ENCODE results near the gene CCDC38.
"Not testable (repeated sequence)": the region's sequence is repeated elsewhere in the genome, so short reads cannot be mapped to it uniquely, and the experiment has no call there.

Gene CCDC38

GRCh38 chr12:95884998-95885397 is 57.4 kb downstream of the CCDC38 start:
- no peak for DNase-seq (ENCODE audit: low read depth in 1 of 2, low spot score in 1 of 2)

GRCh38 chr12:95882873-95883272 is 59.5 kb downstream of the CCDC38 start:
- DNase-seq (ENCODE audit: low read depth in 1 of 2, low spot score in 1 of 2) = no peak

GRCh38 chr12:95882080-95882479 is 60.3 kb downstream of the CCDC38 start:
- DNase-seq (ENCODE audit: low read depth in 1 of 2, low spot score in 1 of 2) = no peak

- DNase-seq (ENCODE audit: low read depth in 1 of 2, low spot score in 1 of 2) = no peak
These were observed 61.0 kb downstream of the CCDC38 start for GRCh38 chr12:95881331-95881955.

- no peak for DNase-seq (ENCODE audit: low read depth in 1 of 2, low spot score in 1 of 2)
These were observed 61.5 kb downstream of the CCDC38 start for GRCh38 chr12:95880895-95881294.

GRCh38 chr12:95877622-95878021 is 64.8 kb downstream of the CCDC38 start:
- DNase-seq (ENCODE audit: low read depth in 1 of 2, low spot score in 1 of 2) = no peak

GRCh38 chr12:95874452-95874851 is 68.0 kb downstream of the CCDC38 start:
- DNase-seq (ENCODE audit: low read depth in 1 of 2, low spot score in 1 of 2) = no peak

- DNase-seq (ENCODE audit: low read depth in 1 of 2, low spot score in 1 of 2) = no peak
These were observed 71.5 kb downstream of the CCDC38 start for GRCh38 chr12:95870897-95871296.

GRCh38 chr12:95863337-95863736 is 79.1 kb downstream of the CCDC38 start:
- DNase-seq (ENCODE audit: low read depth in 1 of 2, low spot score in 1 of 2) = no peak

GRCh38 chr12:95862038-95862437 is 80.4 kb downstream of the CCDC38 start:
- no peak for DNase-seq (ENCODE audit: low read depth in 1 of 2, low spot score in 1 of 2)

GRCh38 chr12:95859947-95860850 is 82.2 kb downstream of the CCDC38 start:
- no peak for DNase-seq (ENCODE audit: low read depth in 1 of 2, low spot score in 1 of 2)

GRCh38 chr12:95859344-95859816 is 83.0 kb downstream of the CCDC38 start:
- DNase-seq (ENCODE audit: low read depth in 1 of 2, low spot score in 1 of 2) = no peak

GRCh38 chr12:95858451-95859343 is 83.7 kb downstream of the CCDC38 start, which contains the start of gene SNRPF:
Gene SNRPF (plus strand): TSS chr12:95858952. CDS start chr12:95859074, 122 bp downstream.
- DNase-seq (ENCODE audit: low read depth in 1 of 2, low spot score in 1 of 2) = peak; percentile 82 to 87

GRCh38 chr12:95857799-95858198 is 84.6 kb downstream of the CCDC38 start:
- no peak for DNase-seq (ENCODE audit: low read depth in 1 of 2, low spot score in 1 of 2)

GRCh38 chr12:95857156-95857555 is 85.3 kb downstream of the CCDC38 start:
- no peak for DNase-seq (ENCODE audit: low read depth in 1 of 2, low spot score in 1 of 2)

GRCh38 chr12:95852133-95852532 is 90.3 kb downstream of the CCDC38 start:
- DNase-seq (ENCODE audit: low read depth in 1 of 2, low spot score in 1 of 2) = no peak

- no peak for DNase-seq (ENCODE audit: low read depth in 1 of 2, low spot score in 1 of 2)
These were observed 90.8 kb downstream of the CCDC38 start for GRCh38 chr12:95851606-95852005.

GRCh38 chr12:95848575-95849388 is 93.6 kb downstream of the CCDC38 start:
- DNase-seq (ENCODE audit: low read depth in 1 of 2, low spot score in 1 of 2) = no peak

- DNase-seq (ENCODE audit: low read depth in 1 of 2, low spot score in 1 of 2) = not testable (repeated sequence)
These were observed 100.0 kb downstream of the CCDC38 start for GRCh38 chr12:95842426-95842825.

GRCh38 chr12:95838125-95838524 is 104.3 kb downstream of the CCDC38 start:
- no peak for DNase-seq (ENCODE audit: low read depth in 1 of 2, low spot score in 1 of 2)
